IMR-90 (cell line): ENCODE results near the gene STUM. TPM values are rescaled to one million over a fixed set of nuclear protein-coding genes. Genes with fewer than 3 reads are reported as not detected.

ENCODE experiments used
- ATAC-seq: fragments of 200-7000 bp; cut with Tn5 transposase; 2 replicates; pipeline ENCODE4 v1.9.1; 2020; ENCODE audit warnings: low read depth, mild to moderate bottlenecking, moderate library complexity
- BruUV-seq: library from RNA; stranded (reverse); fragments of 400-500 nt; replicated peaks from 2 replicates; lab custom pipeline; 2021; lab: Mats Ljungman, UMichigan
- CTCF ChIA-PET: fragments of 300-600 bp; formaldehyde crosslinking; extraction: SDS; loops from one replicate; lab custom pipeline; 2021; ENCODE audit warnings: antibody characterized with exemption; lab: Yijun Ruan, JAX
- POLR2A ChIA-PET: fragments of 300-600 bp; sonication (Branson Sonifier 250); formaldehyde crosslinking; loops from one replicate; lab custom pipeline; 2022; ENCODE audit warnings: antibody characterized with exemption; ENCODE audit not compliant: unreplicated experiment; lab: Charles Lee
- DNase-seq: peaks from one replicate; pipeline ENCODE4 v3.0.0; 2013
- H2AFZ ChIP-seq: replicated peaks from 2 replicates; pipeline ENCODE3; 2013; ENCODE audit warnings: low read length, mild to moderate bottlenecking; ENCODE audit not compliant: poor library complexity
- H2AK5ac ChIP-seq: 2 replicates; pipeline ENCODE4 v1.6.1; 2013; ENCODE audit warnings: low read depth, low read length, inconsistent platforms
- H2AK9ac ChIP-seq: replicated peaks from 2 replicates; pipeline ENCODE3; 2013; ENCODE audit warnings: mild to moderate bottlenecking, low read depth, low read length, moderate library complexity; ENCODE audit not compliant: poor library complexity
- H2BK120ac ChIP-seq: 2 replicates; pipeline ENCODE4 v1.6.1; 2013; ENCODE audit warnings: low read depth, low read length, inconsistent platforms
- H2BK15ac ChIP-seq: 3 replicates; pipeline ENCODE4 v1.6.1; 2013; ENCODE audit warnings: low read depth, low read length, inconsistent platforms
- H2BK20ac ChIP-seq: 2 replicates; pipeline ENCODE4 v1.6.1; 2013; ENCODE audit warnings: low read depth, mild to moderate bottlenecking, inconsistent platforms, low read length, moderate library complexity
- H2BK5ac ChIP-seq: 2 replicates; pipeline ENCODE4 v1.6.1; 2013; ENCODE audit warnings: mild to moderate bottlenecking, low read depth, low read length, inconsistent platforms; ENCODE audit not compliant: poor library complexity, severe bottlenecking
- H3K14ac ChIP-seq: replicated peaks from 2 replicates; pipeline ENCODE4 v1.6.1; 2013; ENCODE audit warnings: low read depth, low read length, inconsistent platforms
- H3K18ac ChIP-seq: 2 replicates; pipeline ENCODE4 v1.6.1; 2013; ENCODE audit warnings: low read depth, low read length, control low read depth
- H3K23ac ChIP-seq: 2 replicates; pipeline ENCODE4 v1.6.1; 2013; ENCODE audit warnings: low read depth, low read length, inconsistent platforms
- H3K27ac ChIP-seq: 2 replicates; pipeline ENCODE4 v1.5.1; 2013; ENCODE audit warnings: mild to moderate bottlenecking, control low read depth, low read length; ENCODE audit not compliant: insufficient read depth
- H3K27me3 ChIP-seq: 2 replicates; pipeline ENCODE4 v1.6.1; 2013; ENCODE audit warnings: low read length; ENCODE audit not compliant: control insufficient read depth, insufficient read depth
- H3K36me3 ChIP-seq: 2 replicates; pipeline ENCODE4 v1.6.1; 2013; ENCODE audit warnings: low read length, mixed read lengths; ENCODE audit not compliant: control insufficient read depth, insufficient read depth
- H3K4ac ChIP-seq: 2 replicates; pipeline ENCODE4 v1.6.1; 2013; ENCODE audit warnings: low read depth, low read length, inconsistent platforms
- H3K4me1 ChIP-seq: 2 replicates; pipeline ENCODE4 v1.6.1; 2013; ENCODE audit warnings: low read length, mixed read lengths; ENCODE audit not compliant: control insufficient read depth, insufficient read depth
- H3K4me2 ChIP-seq: 2 replicates; pipeline ENCODE4 v1.6.1; 2013; ENCODE audit warnings: low read depth, mild to moderate bottlenecking, control low read depth, low read length, moderate library complexity
- H3K4me3 ChIP-seq: 2 replicates; pipeline ENCODE4 v1.5.1; 2013; ENCODE audit warnings: low read depth, mild to moderate bottlenecking, control low read depth, low read length, moderate library complexity; ENCODE audit not compliant: insufficient read depth
- H3K56ac ChIP-seq: 2 replicates; pipeline ENCODE4 v1.6.1; 2013; ENCODE audit warnings: low read length, inconsistent platforms; ENCODE audit not compliant: insufficient read depth; ENCODE audit errors: extremely low read depth
- H3K79me1 ChIP-seq, 2 experiments: 2 replicates each; pipeline ENCODE4 v1.6.1; 2013; ENCODE audit warnings: low read length in 2 of 2, inconsistent platforms in 1 of 2, low read depth in 1 of 2
- H3K9ac ChIP-seq: 2 replicates; pipeline ENCODE4 v1.6.1; 2013; ENCODE audit warnings: low read depth, low read length, control low read depth
- H3K9me1 ChIP-seq: 2 replicates; pipeline ENCODE4 v1.6.1; 2013; ENCODE audit warnings: low read length, inconsistent platforms; ENCODE audit not compliant: insufficient read depth
- H3K9me3 ChIP-seq: 2 replicates; pipeline ENCODE4 v1.6.1; 2013; ENCODE audit warnings: low read length; ENCODE audit not compliant: control insufficient read depth, insufficient read depth
- H4K20me1 ChIP-seq: 2 replicates; pipeline ENCODE4 v1.6.1; 2013; ENCODE audit warnings: low read length, inconsistent platforms; ENCODE audit not compliant: insufficient read depth
- H4K5ac ChIP-seq: 2 replicates; pipeline ENCODE4 v1.6.1; 2013; ENCODE audit warnings: mild to moderate bottlenecking, low read depth, low read length, control low read depth
- H4K8ac ChIP-seq, 2 experiments: 2 replicates each; pipeline ENCODE4 v1.6.1; 2013; ENCODE audit warnings: low read depth in 2 of 2, low read length in 2 of 2, control low read depth in 1 of 2, inconsistent platforms in 1 of 2
- H4K91ac ChIP-seq: 2 replicates; pipeline ENCODE4 v1.6.1; 2013; ENCODE audit warnings: low read depth, low read length, inconsistent platforms; ENCODE audit not compliant: insufficient read depth
- CHD1 ChIP-seq: IDR thresholded peaks from 2 replicates; pipeline ENCODE4 v1.6.1; 2012; ENCODE audit warnings: low read depth, low read length, improper control_type of control experiment
- CTCF ChIP-seq: conservative IDR thresholded peaks from 2 replicates; pipeline ENCODE4 v1.5.1; 2012; ENCODE audit warnings: mild to moderate bottlenecking, low read depth, low read length, improper control_type of control experiment
- FOS ChIP-seq: fragments of 150-350 bp; IDR thresholded peaks from 2 replicates; pipeline ENCODE4 v1.6.1; 2016; ENCODE audit warnings: low read depth, low read length
- RAD21 ChIP-seq: IDR thresholded peaks from 2 replicates; pipeline ENCODE4 v1.6.1; 2012; ENCODE audit warnings: low read length, improper control_type of control experiment
- SMC3 ChIP-seq: fragments of 150-350 bp; IDR thresholded peaks from 2 replicates; pipeline ENCODE4 v1.6.1; 2016; ENCODE audit warnings: low read depth, mild to moderate bottlenecking, antibody characterized with exemption, low read length, moderate library complexity
- WGBS, 2 experiments: methylation state at CpG; one replicate each; pipeline versions ENCODE4 v1.1.5 to v1.1.7; 2013; ENCODE audit warnings: missing lambda C conversion rate in 2 of 2; ENCODE audit not compliant: insufficient read length in 1 of 2; ENCODE audit errors: extremely low coverage in 2 of 2; 5-methylcytosine and 5-hydroxymethylcytosine counted together
- dilution Hi-C: fragments of 300-500 bp; cut with HindIII; formaldehyde crosslinking; loops from one replicate; pipeline ENCODE4 v1.14.3; 2018; ENCODE audit warnings: low sequenced_read_pairs; ENCODE audit not compliant: unreplicated experiment
- in situ Hi-C: fragments of 300-500 bp; cut with MboI; formaldehyde crosslinking; loops from 3 replicates; pipeline ENCODE4 v1.14.3; 2019; ENCODE audit warnings: low sequenced_read_pairs, inconsistent platforms, mixed read lengths
- intact Hi-C: fragments of 100-400 bp; cut with micrococcal nuclease; formaldehyde crosslinking; loops from 2 replicates; pipeline ENCODE4 v1.10.0; 2022
- polyA plus RNA-seq, 3 experiments: library from polyadenylated mRNA; depleted of rRNA; stranded (reverse); fragments of >200 nt; gene quantifications; 2 replicates each; pipeline ENCODE4 v1.2.3, GENCODE V29; 2012; ENCODE audit warnings: low replicate concordance in 1 of 3
- total RNA-seq: library from RNA; depleted of rRNA; stranded (reverse); fragments of >200 nt; gene quantifications from 2 replicates; pipeline ENCODE4 v1.2.3, GENCODE V29; 2012

STUM gene
- total and polyA plus RNA-seq, 2 of the 4 experiments (the other 2 are of a cell fraction) = not detected

DNA sequence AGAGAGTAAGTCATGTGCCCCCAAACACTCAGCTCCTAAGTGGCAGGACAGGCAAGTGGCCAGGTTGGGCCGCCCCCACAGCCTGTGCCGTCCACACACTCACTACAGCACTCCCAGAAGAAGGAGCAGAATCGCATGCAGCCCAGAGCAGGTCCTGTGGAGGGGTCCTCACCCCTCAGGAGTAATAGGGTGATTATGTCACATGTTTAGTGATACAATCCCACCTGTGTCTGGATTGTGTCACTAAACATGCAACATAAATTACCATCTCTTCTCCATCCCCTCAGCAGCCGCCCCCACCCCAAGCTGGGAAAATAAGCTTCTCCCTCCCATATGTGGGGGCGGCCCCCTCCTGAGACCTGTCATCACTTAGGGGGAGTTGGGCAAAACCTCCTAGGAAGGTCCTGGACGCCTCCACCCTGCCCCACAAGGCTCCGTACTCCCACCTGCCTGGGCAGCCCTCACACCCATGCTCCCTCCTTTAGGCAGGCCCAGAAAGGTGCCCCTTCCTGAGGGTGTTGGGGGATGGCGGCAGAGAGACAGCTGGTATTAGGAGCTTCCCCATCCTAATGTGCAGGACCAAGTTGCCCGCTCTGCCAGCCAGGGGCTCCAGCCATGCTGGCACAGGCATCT is 56.9 kb downstream of the STUM start:
- Histone ChIP-seq H2BK5ac (no peak overlapping the region), H3K18ac (no peak overlapping the region), H3K27ac (no peak overlapping the region), H2BK20ac (no peak overlapping the region), H3K9ac (no peak overlapping the region), H3K23ac (no peak overlapping the region), H2AK9ac (no peak overlapping the region), H4K5ac (no peak overlapping the region), H4K8ac (no peak overlapping the region), H4K20me1 (no peaks in the 10 kb centered on the region), H3K9me1 (no peaks in the 10 kb centered on the region), H3K14ac (no peak overlapping the region), H3K4me1 (peaks cover 4% of the 10 kb centered on the region; the same call in 1 of the 2 replicates), H3K9me3 (no peaks in the 10 kb centered on the region), H3K79me1 (no peaks in the 10 kb centered on the region), H3K56ac (no peak overlapping the region), H3K4me3 (no peak overlapping the region), H2AK5ac (no peak overlapping the region), H4K91ac (no peak overlapping the region), H2BK120ac (no peak overlapping the region), H3K4ac (no peak overlapping the region), H2BK15ac (no peak overlapping the region), H3K4me2 (no peak overlapping the region), H3K36me3 (no peaks in the 10 kb centered on the region), H2AFZ (peak overlapping the region; percentile 8), H3K27me3 (peaks cover 16% of the 10 kb centered on the region)
- intact Hi-C loops = no loop called here
- no TSS peak for BruUV-seq
- dilution Hi-C loops = no loop called here
- ChIA-PET CTCF (no interaction called here), POLR2A (no interaction called here)
- no CpG with 5 or more reads among the region's 9 CpGs for WGBS, 2 experiments
- no peak for TF ChIP-seq CTCF
- no peak for TF ChIP-seq RAD21
- TF ChIP-seq SMC3 = no peak
- TF ChIP-seq FOS = no peak
- no peak for TF ChIP-seq CHD1
- DNase-seq = no peak
- in situ Hi-C loops = no loop called here
- ATAC-seq = no peak
